Upper lobe of left lung (tissue), 6 donors: ENCODE measurements around the gene MAB21L3. TPM values are rescaled to one million over a fixed set of nuclear protein-coding genes. Genes with fewer than 3 reads are reported as not detected.
A peak's percentile ranks its signal among the peaks of the same experiment; 100 is the strongest.

Experiments used
- ATAC-seq, 2 donors: fragments of 200-7000 bp; cut with Tn5 transposase; one replicate each; pipeline ENCODE4 v1.9.1; 2022; ENCODE audit warnings: mild to moderate bottlenecking in 2 of 2, moderate library complexity in 2 of 2; ENCODE audit not compliant: low FRiP score in 2 of 2
- DNase-seq, 2 donors: peaks; one replicate each; pipeline ENCODE4 v3.0.0-alpha.2; 2019 to 2020
- H3K27ac ChIP-seq, 4 donors: fragments of 200-600 bp; sonication (generic); one replicate each; pipeline ENCODE4 v1.5.1; 2016 to 2019
- H3K27me3 ChIP-seq, 4 donors: fragments of 200-600 bp; sonication (generic); one replicate each; pipeline ENCODE4 v1.5.1; 2017 to 2019
- H3K36me3 ChIP-seq, 4 donors: fragments of 200-600 bp; sonication (generic); one replicate each; pipeline ENCODE4 v1.5.1; 2016 to 2019
- H3K4me1 ChIP-seq, 4 donors: fragments of 200-600 bp; sonication (generic); one replicate each; pipeline ENCODE4 v1.5.1; 2018 to 2019
- H3K4me3 ChIP-seq, 4 donors: fragments of 200-600 bp; sonication (generic); one replicate each; pipeline ENCODE4 v1.5.1; 2017 to 2019; ENCODE audit warnings: mild to moderate bottlenecking in 2 of 4, moderate library complexity in 1 of 4
- H3K9me3 ChIP-seq, 4 donors: fragments of 200-600 bp; sonication (generic); one replicate each; pipeline ENCODE4 v1.5.1; 2018 to 2019
- CTCF ChIP-seq, 6 experiments: fragments of 450-650 bp in 4 of 6; fragments of 200-600 bp in 2 of 6; sonication (generic) in 2 of 6; IDR thresholded peaks; one replicate each; pipeline ENCODE4 v1.5.1; 2016 to 2019; ENCODE audit warnings: antibody characterized with exemption in 6 of 6
- EP300 ChIP-seq, 4 donors: sonication (generic); formaldehyde crosslinking; IDR thresholded peaks; one replicate each; pipeline ENCODE4 v1.5.1; 2017; ENCODE audit warnings: antibody characterized with exemption in 4 of 4, control low read depth in 2 of 4
- POLR2A ChIP-seq, 4 donors: fragments of 450-650 bp; IDR thresholded peaks; one replicate each; pipeline ENCODE4 v1.5.1; 2016 to 2017; ENCODE audit warnings: antibody characterized with exemption in 4 of 4, mild to moderate bottlenecking in 2 of 4
- POLR2AphosphoS5 ChIP-seq, 2 donors: sonication (generic); formaldehyde crosslinking; IDR thresholded peaks; one replicate each; pipeline ENCODE4 v1.5.1; 2017; ENCODE audit warnings: antibody characterized with exemption in 2 of 2
- WGBS, 2 donors: methylation state at CpG; one replicate each; pipeline ENCODE4 v1.1.5; 2017 to 2018; 5-methylcytosine and 5-hydroxymethylcytosine counted together
- total RNA-seq, 6 donors: library from RNA; depleted of rRNA in 4 of 6; stranded (reverse); fragments of >200 nt in 4 of 6; gene quantifications; one replicate each; pipeline versions ENCODE4 v1.1.0 to v1.2.1, GENCODE V29; 2016 to 2021
- donor health status: DM: no; HTN: no; CAD: no; lungs with moderate emphysema.
- donor health status: DM: no; HTN: yes; CAD: no; lungs with severe emphysema.

MAB21L3 gene
- total RNA-seq, 6 donors from 2014 or later: 0.30 to 4.2 (median 1.2) TPM

- ATAC-seq: no peak
- Histone ChIP-seq H3K27me3 (no peaks in the 10 kb centered on the region), H3K4me1 (peaks cover 15 to 21% (median 19%) of the 10 kb centered on the region in 4 donors), H3K36me3 (no peaks in the 10 kb centered on the region), H3K9me3 (no peaks in the 10 kb centered on the region), H3K4me3 (no peak overlapping the region), H3K27ac (no peak overlapping the region)
- TF ChIP-seq CTCF (IDR thresholded peaks at IDR 0.05) (no peak), POLR2AphosphoS5 (IDR thresholded peaks at IDR 0.05) (no peak), POLR2A (IDR thresholded peaks at IDR 0.05) (no peak), EP300 (IDR thresholded peaks at IDR 0.05) (no peak)
- no peak for DNase-seq
Observed at GRCh38 chr1:116153692-116154031, 42.5 kb downstream of the MAB21L3 start.

GRCh38 chr1:116154536-116154935 is 43.3 kb downstream of the MAB21L3 start:
- WGBS, 2 donors: 87 to 91% methylated on average over 4 of the region's 4 CpGs
- H3K4me1 ChIP-seq: peaks cover 15 to 21% (median 19%) of the 10 kb centered on the region in 4 donors
- no peaks in the 10 kb centered on the region for H3K9me3 ChIP-seq
- no peak for TF ChIP-seq POLR2AphosphoS5 (IDR thresholded peaks at IDR 0.05)
- no peak for TF ChIP-seq EP300 (IDR thresholded peaks at IDR 0.05)
- no peak for TF ChIP-seq CTCF (IDR thresholded peaks at IDR 0.05)
- no peak for TF ChIP-seq POLR2A (IDR thresholded peaks at IDR 0.05)
- H3K27ac ChIP-seq: no peak overlapping the region
- ATAC-seq (no peak), DNase-seq (no peak)
- no peak overlapping the region for H3K4me3 ChIP-seq
- H3K36me3 ChIP-seq: no peaks in the 10 kb centered on the region
- H3K27me3 ChIP-seq: no peaks in the 10 kb centered on the region

GRCh38 chr1:116157096-116157495 is 45.9 kb downstream of the MAB21L3 start:
- H3K27ac ChIP-seq: no peak overlapping the region
- TF ChIP-seq CTCF (IDR thresholded peaks at IDR 0.05) (no peak), POLR2AphosphoS5 (IDR thresholded peaks at IDR 0.05) (no peak), POLR2A (IDR thresholded peaks at IDR 0.05) (no peak), EP300 (IDR thresholded peaks at IDR 0.05) (no peak)
- peaks cover 0 to 4% (median 3%) of the 10 kb centered on the region in 4 donors for H3K4me1 ChIP-seq
- no peaks in the 10 kb centered on the region for H3K9me3 ChIP-seq
- no peak overlapping the region for H3K4me3 ChIP-seq
- WGBS, 2 donors: 88 to 90% methylated on average over 2 to 4 of the region's 4 CpGs
- DNase-seq: no peak
- H3K36me3 ChIP-seq: no peaks in the 10 kb centered on the region
- no peaks in the 10 kb centered on the region for H3K27me3 ChIP-seq
- no peak for ATAC-seq

GRCh38 chr1:116159177-116159576 is 48.0 kb downstream of the MAB21L3 start:
- no peaks in the 10 kb centered on the region for H3K27me3 ChIP-seq
- peaks cover 0 to 3% (median 1%) of the 10 kb centered on the region in 4 donors for H3K4me1 ChIP-seq
- H3K9me3 ChIP-seq: no peaks in the 10 kb centered on the region
- ATAC-seq: no peak
- no peak for DNase-seq
- no peak for TF ChIP-seq POLR2A (IDR thresholded peaks at IDR 0.05)
- TF ChIP-seq CTCF (IDR thresholded peaks at IDR 0.05): no peak
- no peak for TF ChIP-seq EP300 (IDR thresholded peaks at IDR 0.05)
- TF ChIP-seq POLR2AphosphoS5 (IDR thresholded peaks at IDR 0.05): no peak
- H3K36me3 ChIP-seq: no peaks in the 10 kb centered on the region
- WGBS, 2 donors: 72 to 87% methylated on average over 1 of the region's 1 CpG
- H3K27ac ChIP-seq: no peak overlapping the region
- H3K4me3 ChIP-seq: no peak overlapping the region

- no peaks in the 10 kb centered on the region for H3K36me3 ChIP-seq
- H3K4me3 ChIP-seq: no peak overlapping the region
- DNase-seq (no peak), ATAC-seq (no peak)
- H3K27ac ChIP-seq: no peak overlapping the region
- H3K4me1 ChIP-seq: peaks cover 0 to 8% (median 5%) of the 10 kb centered on the region in 4 donors
- TF ChIP-seq POLR2A (IDR thresholded peaks at IDR 0.05): no peak
- no peak for TF ChIP-seq POLR2AphosphoS5 (IDR thresholded peaks at IDR 0.05)
- no peak for TF ChIP-seq CTCF (IDR thresholded peaks at IDR 0.05)
- peak in 1 of 4 donors; percentile 21 for TF ChIP-seq EP300 (IDR thresholded peaks at IDR 0.05)
- no peaks in the 10 kb centered on the region for H3K9me3 ChIP-seq
- WGBS, 2 donors: 53 to 56% methylated on average over 1 of the region's 1 CpG
- no peaks in the 10 kb centered on the region for H3K27me3 ChIP-seq
Observed at GRCh38 chr1:116159611-116160010, 48.4 kb downstream of the MAB21L3 start.
